HL-60 (cell line): ENCODE measurements around the gene ASTN2.

Experiments
- CTCF ChIP-seq: IDR thresholded peaks from one replicate; pipeline ENCODE4 v1.5.1; 2011; ENCODE audit warnings: low read length, control low read depth, inconsistent platforms; ENCODE audit not compliant: insufficient read depth
- GABPA ChIP-seq: IDR thresholded peaks from 2 replicates; pipeline ENCODE4 v1.6.1; 2012; ENCODE audit warnings: low read depth
- POLR2AphosphoS5 ChIP-seq: IDR thresholded peaks from 2 replicates; pipeline ENCODE4 v1.6.1; 2012; ENCODE audit warnings: low read depth
- REST ChIP-seq: IDR thresholded peaks from 2 replicates; pipeline ENCODE4 v1.6.1; 2012; ENCODE audit warnings: low read depth; ENCODE audit not compliant: insufficient replicate concordance
- SPI1 ChIP-seq: IDR thresholded peaks from 2 replicates; pipeline ENCODE4 v1.6.1; 2012; ENCODE audit warnings: low read depth, mild to moderate bottlenecking, borderline replicate concordance

GRCh38 chr9:116687074-116687753 is 727.6 kb downstream of the ASTN2 start, which contains the start of gene TRIM32:
- TF ChIP-seq REST (no peak), CTCF (no peak), POLR2AphosphoS5 (no peak), GABPA (no peak), SPI1 (no peak)
